Measurements from ENCODE around the gene SLC9A7. TPM values are rescaled to one million over a fixed set of nuclear protein-coding genes. Genes with fewer than 3 reads are reported as not detected.
"Not testable (repeated sequence)": the region's sequence is repeated elsewhere in the genome, so short reads cannot be mapped to it uniquely, and the experiment has no call there.

The SLC9A7 gene
- total RNA-seq, 1 donor from 2014 or later: 8.9 TPM

DNA sequence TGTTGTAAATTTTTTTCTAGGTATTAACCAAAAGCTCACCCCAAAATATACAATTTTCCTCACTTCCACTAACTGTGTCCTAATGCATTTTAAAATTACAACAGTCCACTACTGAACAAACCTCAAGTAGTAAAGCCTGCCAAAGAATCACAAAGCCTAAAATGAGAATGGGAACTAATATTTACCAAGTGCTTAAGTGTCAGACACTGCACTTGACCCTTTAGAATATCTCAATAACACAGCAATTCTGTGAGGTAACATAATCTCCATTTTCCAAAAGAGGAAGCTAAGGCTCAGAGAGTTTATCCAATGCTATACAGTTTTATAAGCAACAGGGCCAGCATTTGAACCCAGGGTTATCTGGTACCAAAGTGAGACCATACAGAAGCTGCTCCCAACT, 4.9 kb downstream of the SLC9A7 start:
- no peak for DNase-seq (ENCODE audit: low spot score)

DNA sequence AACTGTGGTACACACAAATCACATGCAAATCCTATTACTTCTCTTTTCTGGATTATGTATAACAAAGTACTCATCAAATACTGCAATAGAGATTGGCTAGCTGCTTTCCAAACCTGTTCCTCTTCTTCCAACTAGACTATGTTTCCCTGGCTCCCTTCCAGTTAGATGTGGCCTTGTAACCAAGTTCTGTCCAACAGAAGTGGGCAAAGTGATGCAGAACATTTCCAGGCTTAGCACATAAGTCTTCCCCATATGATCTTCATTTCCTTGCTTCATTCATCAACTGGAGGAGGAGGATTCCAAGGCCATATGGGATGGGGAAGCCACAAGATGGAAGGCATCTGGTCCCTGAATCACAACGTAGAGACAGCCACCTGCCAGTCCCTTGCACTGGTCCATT, 8.0 kb downstream of the SLC9A7 start:
- no peak for DNase-seq (ENCODE audit: low spot score)

DNA sequence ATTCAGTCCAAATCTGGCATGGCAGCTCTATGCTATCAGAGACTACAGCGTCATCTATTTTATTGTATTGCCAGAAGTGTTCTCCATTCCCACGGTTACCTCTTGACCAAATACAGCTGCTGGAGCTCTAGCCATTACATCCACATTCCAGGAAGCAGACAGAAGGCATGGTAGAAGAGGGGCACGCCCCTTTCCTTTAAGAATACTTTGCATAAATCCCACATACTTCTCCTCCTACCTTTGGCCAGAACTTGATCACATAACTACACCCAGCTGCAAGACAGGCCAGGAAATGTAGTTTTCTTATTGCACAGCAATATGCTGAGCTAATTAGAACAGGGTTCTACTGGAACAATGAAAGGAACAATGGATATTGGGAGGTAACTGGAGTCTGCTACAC, 14.9 kb downstream of the SLC9A7 start:
- no peak for DNase-seq (ENCODE audit: low spot score)

DNA sequence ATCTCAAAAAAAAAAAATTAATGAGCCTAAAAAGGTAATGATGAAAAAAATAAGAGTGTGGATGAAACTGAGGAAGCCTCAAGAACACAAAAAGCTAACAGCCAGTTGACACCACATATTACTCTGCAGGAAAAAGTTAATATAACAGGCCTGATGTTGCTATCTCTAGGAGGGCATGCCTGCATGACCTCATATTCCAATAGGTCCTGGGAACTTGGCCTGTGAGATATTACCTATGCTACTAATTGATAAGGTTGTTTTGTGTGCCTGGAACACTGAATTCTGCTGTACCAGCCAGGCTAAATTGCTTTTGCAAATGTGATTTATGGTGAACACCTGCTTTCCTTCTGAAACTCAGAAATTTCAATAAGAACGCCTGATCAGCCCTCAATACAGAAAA, 15.9 kb downstream of the SLC9A7 start:
- DNase-seq (ENCODE audit: low spot score): no peak

DNA sequence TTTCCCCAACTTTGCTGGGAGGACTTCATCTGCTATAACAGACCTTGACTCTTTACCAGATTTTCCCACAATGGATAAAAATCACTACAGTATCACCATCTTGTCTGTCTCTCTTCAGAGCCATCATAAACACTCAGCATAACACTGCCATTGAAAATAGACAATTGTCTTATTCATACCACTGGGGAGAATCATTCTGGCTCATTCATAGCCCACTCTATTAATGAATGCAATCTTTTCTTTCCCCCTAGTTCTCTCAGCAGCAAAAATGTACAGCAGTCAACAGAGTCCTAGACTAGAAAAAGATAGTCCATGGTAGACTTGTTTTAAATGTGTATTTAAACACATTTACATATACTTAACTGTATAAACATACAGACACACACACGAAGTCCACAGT, 19.2 kb downstream of the SLC9A7 start:
- no peak for DNase-seq (ENCODE audit: low spot score)

DNA sequence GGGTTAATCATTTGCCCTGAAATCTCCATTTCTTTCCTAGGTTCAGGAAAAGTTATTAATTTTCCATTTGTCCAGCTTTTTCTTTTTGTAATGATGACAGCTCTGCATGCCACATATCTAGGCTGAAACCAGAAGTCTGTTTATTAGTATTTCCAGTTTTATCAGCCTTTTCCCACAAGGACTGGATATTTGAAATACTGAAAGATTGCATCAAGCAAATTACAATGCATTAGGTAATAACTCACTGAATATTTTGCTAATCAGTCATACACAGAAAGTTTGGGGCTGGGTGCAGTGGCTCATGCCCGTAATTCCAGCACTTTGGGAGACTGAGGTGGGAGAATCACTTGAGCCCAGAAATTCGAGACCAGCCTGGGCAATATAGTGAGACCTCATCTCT, 21.5 kb downstream of the SLC9A7 start:
- DNase-seq (ENCODE audit: low spot score): no peak

DNA sequence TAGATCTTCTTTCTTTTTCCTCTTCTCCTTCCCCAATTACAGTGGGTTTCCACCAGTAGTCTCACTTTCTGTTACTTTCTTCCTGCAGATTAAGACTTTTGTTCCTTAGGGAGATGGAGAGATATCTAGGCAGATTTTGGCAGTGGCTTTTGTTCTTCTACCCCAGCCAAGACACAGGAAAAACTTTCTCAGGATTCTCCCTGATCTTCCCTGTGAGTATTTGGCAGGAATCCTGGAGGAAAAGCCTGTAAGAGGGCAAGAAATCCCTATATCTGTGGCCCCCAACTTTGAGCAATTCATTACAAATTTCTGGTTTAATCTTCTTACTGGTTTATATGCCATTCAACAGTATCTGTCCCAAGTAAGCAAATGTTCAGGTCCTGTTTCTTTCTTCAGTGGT, 21.9 kb downstream of the SLC9A7 start:
- no peak for DNase-seq (ENCODE audit: low spot score)

DNA sequence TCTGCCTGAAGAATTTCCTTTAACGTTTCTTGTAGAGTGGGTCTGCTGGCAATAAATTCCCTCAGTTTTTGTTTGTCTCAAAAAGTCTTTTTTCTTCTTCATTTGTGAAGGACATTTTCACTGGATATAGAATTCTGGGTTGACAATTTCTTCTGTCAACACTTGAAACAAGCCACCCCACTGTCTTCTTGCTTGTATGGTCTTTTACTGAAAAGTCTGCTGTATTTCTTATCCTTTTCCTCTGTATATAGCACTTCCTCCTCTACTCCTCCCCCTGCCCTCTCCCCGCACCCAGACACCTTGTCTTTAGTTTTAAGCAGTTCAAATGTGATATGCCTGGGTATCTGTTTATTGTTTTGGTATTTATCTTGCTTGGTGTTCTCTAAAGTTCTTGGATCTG, 23.3 kb downstream of the SLC9A7 start:
- no peak for DNase-seq (ENCODE audit: low spot score)

DNA sequence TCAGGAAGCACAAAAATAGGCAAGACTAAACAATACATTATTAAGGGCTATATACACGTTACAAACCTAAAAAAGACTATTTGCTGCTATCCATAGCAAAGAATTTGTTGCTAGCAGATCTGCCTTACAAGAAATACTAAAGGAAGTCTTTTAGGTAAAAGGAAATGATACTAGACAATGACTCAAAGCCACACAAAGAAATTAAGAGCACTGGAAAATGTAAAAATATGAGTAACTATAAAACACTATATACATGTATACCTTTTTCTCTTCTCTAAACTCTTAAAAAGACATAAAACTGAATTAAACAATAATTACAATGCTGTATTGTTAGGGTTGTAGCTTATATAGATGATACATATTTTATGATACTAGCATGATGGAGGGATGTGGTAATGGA, 25.7 kb downstream of the SLC9A7 start:
- DNase-seq (ENCODE audit: low spot score): no peak

DNA sequence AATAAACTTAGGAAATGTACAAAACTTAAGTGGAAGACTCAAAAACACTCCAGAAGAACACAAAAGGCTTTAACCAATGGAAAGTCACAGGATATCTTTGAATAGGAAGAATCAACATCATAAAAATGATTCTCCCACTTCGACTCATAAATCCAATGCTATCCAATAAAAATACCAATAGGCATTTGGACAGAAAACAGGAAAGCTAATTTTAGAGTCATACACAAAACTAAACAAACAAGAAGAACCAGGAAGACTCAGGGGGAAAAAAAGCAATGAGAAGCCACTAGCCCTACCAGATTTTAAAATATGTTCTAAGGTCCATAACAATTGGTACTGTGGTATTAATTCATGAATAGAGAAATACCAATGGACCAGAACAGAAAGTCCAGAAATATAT, 28.2 kb downstream of the SLC9A7 start:
- DNase-seq (ENCODE audit: low spot score): no peak

DNA sequence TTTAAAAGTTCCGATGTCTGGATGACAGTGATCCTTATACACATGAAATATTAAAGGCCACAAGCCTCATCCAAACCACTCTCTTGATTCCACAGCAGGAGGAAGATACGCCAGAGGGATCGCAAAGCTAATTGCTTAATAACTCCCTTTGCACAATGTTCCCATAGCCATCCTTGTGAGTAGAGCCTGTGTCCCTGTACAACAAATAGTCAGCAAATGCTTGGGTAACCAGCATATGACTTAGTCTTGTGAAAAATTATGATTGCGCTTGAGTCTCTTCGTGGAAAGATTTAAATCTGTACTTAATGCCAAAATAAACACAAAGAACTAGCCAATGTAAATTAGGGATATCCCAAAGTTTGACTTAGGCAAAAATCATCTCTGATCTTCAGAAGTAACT, 31.5 kb downstream of the SLC9A7 start:
- DNase-seq (ENCODE audit: low spot score): no peak

DNA sequence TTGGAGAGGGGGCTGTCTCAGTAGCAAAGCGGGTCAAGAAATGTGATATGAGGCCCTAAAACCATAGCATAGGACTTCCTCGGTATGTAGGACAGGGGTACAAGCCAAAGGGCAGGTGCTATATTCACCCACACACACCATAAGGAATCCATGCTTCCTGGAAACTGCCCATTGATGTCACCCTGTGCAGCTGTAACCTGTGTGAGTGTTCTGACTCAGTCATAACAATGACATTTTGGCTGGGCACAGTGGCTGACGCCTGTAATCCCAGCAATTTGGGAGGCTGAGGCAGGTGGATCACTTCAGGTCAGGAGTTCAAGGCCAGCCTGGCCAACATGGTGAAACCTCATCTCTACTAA, 35.4 kb downstream of the SLC9A7 start:
- not testable (repeated sequence) for DNase-seq (ENCODE audit: low spot score)

DNA sequence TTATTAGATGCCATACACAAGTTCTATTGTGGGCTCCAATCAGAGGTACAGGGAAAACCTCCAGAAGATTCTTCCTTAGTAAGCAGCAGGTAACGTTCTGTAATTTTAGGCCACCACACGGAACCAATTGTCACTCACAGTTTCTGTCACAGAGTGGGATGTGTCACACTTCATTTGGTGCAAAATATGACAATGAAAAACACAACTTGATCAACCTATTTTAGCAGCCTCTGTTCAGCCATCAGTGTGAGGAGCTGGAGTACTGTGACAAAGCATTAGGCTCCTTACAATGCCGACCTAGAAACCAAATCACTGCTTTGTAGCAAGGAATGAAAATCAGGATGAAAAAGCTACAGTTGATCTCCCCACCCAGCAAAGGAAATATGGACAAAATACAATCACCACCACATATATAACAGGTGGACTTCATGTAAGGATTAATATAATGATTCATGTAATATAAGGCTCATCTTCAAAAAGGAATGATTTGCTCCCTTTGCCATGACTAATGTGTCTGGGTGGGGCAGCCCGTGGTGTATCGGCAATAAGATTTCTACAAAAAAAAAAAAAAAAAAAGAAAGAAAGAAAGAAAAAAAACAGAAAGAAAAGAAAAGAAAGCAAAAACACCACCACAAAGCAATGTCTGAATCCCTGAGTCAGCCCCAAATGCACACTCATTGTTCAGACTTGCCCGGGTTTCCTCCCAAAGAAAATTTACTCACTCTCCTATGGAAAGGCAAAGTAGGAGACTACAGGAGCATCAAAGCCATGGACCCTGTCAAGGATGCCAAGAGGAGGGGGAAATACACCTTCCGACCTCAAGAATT, 36.0 kb downstream of the SLC9A7 start:
- DNase-seq (ENCODE audit: low spot score): no peak

DNA sequence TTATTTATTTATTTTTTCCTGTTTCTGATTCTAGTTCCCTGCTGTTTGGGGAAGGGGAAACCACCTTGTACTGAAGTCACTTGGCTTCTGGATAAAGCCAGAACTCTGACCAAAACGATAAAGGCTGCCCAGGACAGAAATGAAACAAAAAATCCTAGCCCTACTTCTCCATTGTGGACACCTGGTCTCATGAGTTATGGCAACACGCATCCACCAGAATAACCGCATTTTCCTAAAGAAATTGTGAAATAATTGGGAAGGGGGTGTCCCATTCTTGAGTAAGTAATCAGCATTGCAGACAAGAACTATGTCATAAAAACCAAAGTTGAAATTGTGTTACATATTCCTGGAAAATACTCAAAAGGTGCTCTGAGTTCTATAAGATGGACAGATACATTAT, 42.1 kb downstream of the SLC9A7 start:
- no peak for DNase-seq (ENCODE audit: low spot score)

DNA sequence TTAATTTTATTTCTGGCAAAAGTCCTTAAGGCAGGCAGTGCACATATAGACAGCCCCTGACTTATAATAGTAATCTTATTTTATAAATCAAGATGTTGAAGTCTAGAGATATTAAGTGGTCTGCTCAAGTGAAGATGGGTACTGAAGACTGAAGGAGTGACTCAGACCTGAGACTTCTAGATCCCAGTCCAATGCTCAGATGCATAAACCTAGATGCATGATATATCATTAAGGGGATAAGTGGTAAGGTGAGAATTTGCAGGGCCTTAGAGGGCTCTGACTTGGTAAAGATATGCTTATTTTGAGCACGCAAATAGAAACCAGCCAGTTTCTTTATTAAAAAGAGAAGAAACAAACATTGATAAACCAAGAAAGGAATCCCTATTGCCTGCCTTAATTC, 42.9 kb downstream of the SLC9A7 start:
- DNase-seq (ENCODE audit: low spot score): no peak

DNA sequence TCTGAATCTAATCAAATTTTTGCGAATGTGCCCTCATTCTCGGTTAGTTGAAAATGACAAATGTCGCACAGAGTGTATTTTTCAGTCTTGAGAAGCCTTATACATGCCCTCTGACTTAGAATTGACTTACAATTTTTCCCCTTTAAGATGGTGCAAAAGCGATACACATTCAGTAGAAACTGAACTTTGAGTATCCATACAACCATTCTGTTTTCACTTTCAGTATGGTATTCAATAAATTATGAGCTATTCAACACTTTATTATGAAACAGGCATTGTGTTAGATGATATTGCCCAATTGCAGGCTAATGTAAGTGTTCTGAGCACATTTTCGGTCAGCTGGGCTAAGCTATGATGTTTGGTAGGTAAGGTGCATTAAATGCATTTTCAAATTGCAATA, 43.4 kb downstream of the SLC9A7 start:
- no peak for DNase-seq (ENCODE audit: low spot score)

DNA sequence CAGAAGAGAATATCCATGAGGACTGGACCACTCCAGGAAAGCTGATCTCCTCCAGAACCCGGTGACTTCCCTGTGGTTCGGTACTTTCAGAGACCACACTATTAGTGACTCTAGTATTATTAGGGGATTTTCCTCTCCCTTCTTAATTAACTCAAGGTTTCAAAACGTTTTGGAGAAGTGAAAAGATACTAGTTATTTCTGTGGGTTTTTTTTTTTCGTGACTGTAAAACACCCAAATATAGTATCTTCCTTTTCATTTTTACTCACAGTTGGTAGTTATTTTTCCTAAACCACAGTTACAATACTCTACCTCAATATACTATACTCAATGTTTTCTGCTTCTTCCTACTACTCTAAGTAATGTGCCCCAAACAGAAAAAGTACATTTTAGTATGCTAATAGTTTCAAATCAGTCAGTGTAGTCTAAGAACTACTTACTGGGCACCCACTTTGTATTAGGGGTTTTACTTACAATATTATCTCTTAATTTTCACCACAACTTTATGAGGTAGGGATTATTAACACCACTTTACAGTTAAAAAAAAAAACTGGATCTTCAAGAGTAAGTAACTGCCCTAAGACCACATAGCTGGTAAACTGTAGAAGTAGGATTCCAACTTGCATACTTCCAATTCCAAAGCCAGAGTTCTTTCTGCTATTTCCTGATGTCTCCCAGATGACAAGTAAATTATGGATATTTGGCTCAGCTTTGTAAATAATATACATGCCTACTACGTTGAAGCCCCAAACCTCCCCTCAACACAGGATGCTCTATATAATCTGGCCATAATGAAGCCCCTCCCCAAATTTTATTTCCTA, 45.0 kb downstream of the SLC9A7 start:
- no peak for DNase-seq (ENCODE audit: low spot score)

DNA sequence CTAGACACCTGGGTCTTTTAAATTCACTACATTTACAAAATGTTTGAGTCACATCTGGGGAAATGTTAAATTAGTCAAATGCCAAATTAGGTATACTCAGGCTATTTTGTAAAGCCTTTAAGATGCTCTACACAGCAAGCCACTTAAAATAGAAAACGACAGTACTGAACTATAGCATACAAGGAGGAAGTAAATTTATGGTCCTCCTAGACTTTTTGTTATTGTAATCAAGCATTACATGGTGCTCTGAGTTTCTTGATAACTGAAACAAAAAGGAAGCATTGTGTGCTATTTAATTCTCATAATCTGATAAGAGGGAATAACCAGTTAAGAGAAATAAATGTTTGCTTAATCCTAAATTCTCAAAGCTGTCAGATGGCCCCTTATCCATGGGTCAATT, 46.2 kb downstream of the SLC9A7 start:
- no peak for DNase-seq (ENCODE audit: low spot score)

DNA sequence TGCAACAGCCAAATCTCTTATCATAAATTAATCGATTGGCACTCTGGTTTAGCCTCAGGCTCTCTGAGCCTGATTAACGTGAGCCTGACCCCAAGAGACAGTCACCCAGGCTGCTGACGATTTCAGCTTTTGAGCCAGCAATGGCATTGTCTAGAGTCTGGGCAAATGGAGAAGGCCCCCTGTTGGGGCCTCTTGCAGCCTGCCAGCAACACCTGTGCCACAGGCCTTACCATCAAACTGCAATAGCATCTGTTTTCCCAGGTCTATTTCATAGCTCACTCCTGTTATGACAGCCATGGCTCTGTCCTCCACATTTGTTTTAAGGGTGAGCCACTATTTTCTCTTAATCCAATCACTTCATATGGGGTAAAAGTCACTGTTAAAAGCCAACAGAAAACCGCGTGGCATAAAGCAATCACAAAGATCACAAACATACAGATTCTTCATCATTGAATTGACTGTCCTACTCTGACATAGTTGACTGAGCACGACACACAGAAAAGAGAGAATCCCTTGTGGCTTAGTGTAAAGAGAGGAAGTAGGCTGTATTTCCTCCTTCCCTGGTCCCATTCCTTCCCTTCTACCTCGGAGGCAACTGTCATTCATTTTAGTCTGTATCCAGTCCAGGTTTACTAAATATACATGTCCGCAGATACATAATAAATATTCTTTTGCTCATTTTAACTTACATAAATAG, 47.8 kb downstream of the SLC9A7 start:
- no peak for DNase-seq (ENCODE audit: low spot score)

DNA sequence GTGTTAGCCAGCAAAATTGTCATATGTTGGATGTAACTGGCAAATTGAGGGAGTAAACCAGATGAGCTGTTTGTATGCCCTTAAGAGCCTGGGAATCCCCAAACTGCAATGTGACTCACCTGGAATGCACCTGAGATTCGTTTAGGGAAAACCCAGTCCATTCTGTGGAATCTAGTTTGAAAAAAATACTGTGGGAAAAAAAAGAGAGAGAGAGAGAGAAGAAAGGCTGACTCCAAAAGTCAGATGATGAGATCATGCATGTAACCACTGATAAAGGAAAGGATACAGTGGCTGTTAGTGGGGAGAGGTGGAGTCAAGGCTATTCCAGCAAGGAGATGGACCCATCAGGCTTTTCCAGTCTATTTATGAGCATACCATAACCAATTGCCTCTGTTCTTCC, 48.5 kb downstream of the SLC9A7 start:
- no peak for DNase-seq (ENCODE audit: low spot score)

DNA sequence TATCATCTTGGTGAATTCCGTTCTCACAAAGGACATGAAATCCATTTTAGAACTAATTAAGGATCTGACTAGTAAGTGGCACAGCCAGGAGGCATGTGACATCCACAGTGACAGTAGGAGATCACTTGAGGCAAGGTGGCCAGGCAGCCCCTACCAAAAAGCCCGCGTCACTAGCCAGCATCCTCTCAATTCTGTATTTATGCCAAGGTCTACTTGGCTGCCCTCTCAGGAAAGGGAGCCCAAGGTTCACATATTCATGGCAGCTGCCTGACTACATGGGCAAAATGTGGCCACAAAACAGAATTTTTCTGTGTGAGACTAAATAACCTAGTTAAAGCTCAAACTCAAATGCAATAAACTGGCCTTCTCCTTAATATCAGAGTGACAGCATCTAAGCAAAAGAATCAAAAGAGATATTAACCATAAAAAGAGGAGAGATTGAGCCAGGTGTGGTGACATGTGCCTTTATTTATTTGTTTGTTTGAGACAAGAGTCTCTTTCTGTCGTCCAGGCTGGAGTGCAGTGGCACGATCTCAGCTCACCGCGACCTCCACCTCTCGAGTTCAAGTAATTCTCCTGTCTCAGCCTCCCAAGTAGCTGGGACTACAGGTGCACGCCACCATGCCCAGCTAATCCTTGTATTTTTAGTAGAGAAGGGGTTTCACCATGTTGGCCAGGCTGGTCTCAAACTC, 51.5 kb downstream of the SLC9A7 start:
- DNase-seq (ENCODE audit: low spot score): no peak

DNA sequence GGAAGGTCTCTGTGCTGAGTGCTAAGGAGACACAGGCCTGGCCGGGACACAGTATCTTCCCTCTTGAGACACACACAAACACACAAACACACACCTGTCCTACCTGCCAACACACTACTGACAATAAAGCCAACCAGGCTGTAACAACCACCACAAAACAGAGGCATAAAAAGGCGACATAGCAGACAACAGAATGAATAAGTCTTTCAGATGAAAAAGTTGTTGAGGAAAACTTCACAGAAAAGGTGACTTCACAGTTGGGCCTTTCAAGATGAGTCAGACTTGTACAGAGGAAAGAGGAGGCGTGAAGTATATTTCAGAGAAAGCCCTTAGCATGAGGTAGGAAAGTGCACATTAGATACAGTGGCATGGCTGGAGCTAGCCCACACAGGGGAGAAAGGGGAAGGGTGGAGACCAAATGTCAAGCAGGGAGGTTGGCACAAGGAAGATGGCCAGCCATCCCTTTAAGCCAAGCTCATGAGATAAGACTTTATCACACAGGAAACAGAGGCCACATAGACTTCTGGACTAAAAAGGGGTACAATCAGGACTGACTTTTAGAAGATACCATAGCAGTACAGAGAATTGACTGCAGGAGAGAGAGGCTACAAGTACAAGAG, 54.0 kb downstream of the SLC9A7 start:
- no peak for DNase-seq (ENCODE audit: low spot score)

All from ureter (tissue), 1 donor.